ENCODE data around the gene PLCL2.

PLCL2 gene

GRCh38 chr3:16932877-16933276, 48.1 kb downstream of the PLCL2 start:
- H3K36me3 ChIP-seq (ENCODE audit: insufficient read depth, insufficient read length, low read length), result no peaks in the 10 kb centered on the region
- H3K27me3 ChIP-seq (ENCODE audit: insufficient read depth, insufficient read length), result no peaks in the 10 kb centered on the region
- TF ChIP-seq SUZ12 (IDR thresholded peaks at IDR 0.05; ENCODE audit: extremely low read depth, insufficient read depth, insufficient read length), result no peak
- TF ChIP-seq YY1 (IDR thresholded peaks at IDR 0.05; ENCODE audit: insufficient read depth, insufficient read length), result no peak
- no peak for TF ChIP-seq ZNF274 (IDR thresholded peaks at IDR 0.05; ENCODE audit: low read depth, low read length)
- H3K4me3 ChIP-seq (ENCODE audit: insufficient read length, low read depth), result no peak overlapping the region
- H3K9ac ChIP-seq (ENCODE audit: insufficient read length, low read depth), result no peak overlapping the region
- H3K9me3 ChIP-seq (ENCODE audit: insufficient read depth, low read length), result no peaks in the 10 kb centered on the region
- H3K4me1 ChIP-seq (ENCODE audit: insufficient read depth, insufficient read length), result no peaks in the 10 kb centered on the region
- DNase-seq (ENCODE audit: low read depth, low spot score), result no peak

GRCh38 chr3:16935781-16936180, 51.0 kb downstream of the PLCL2 start:
- no peaks in the 10 kb centered on the region for H3K9me3 ChIP-seq (ENCODE audit: insufficient read depth, low read length)

GRCh38 chr3:16936233-16936632, 51.5 kb downstream of the PLCL2 start:
- Histone ChIP-seq H3K9me3 (ENCODE audit: insufficient read depth, low read length) (no peaks in the 10 kb centered on the region), H3K36me3 (ENCODE audit: insufficient read depth, insufficient read length, low read length) (no peaks in the 10 kb centered on the region), H3K4me3 (ENCODE audit: insufficient read length, low read depth) (no peak overlapping the region), H3K27me3 (ENCODE audit: insufficient read depth, insufficient read length) (no peaks in the 10 kb centered on the region), H3K9ac (ENCODE audit: insufficient read length, low read depth) (no peak overlapping the region), H3K4me1 (ENCODE audit: insufficient read depth, insufficient read length) (no peaks in the 10 kb centered on the region)
- TF ChIP-seq ZNF274 (IDR thresholded peaks at IDR 0.05; ENCODE audit: low read depth, low read length) (no peak), SUZ12 (IDR thresholded peaks at IDR 0.05; ENCODE audit: extremely low read depth, insufficient read depth, insufficient read length) (no peak), YY1 (IDR thresholded peaks at IDR 0.05; ENCODE audit: insufficient read depth, insufficient read length) (no peak)
- peak; percentile 20 for DNase-seq (ENCODE audit: low read depth, low spot score)

More at GRCh38 chr3:16935781-16936180, 51.0 kb downstream of the PLCL2 start:
- TF ChIP-seq YY1 (IDR thresholded peaks at IDR 0.05; ENCODE audit: insufficient read depth, insufficient read length) (no peak), SUZ12 (IDR thresholded peaks at IDR 0.05; ENCODE audit: extremely low read depth, insufficient read depth, insufficient read length) (no peak), ZNF274 (IDR thresholded peaks at IDR 0.05; ENCODE audit: low read depth, low read length) (no peak)
- DNase-seq (ENCODE audit: low read depth, low spot score), result no peak
- no peaks in the 10 kb centered on the region for H3K4me1 ChIP-seq (ENCODE audit: insufficient read depth, insufficient read length)
- no peaks in the 10 kb centered on the region for H3K27me3 ChIP-seq (ENCODE audit: insufficient read depth, insufficient read length)
- H3K4me3 ChIP-seq (ENCODE audit: insufficient read length, low read depth), result no peak overlapping the region
- no peak overlapping the region for H3K9ac ChIP-seq (ENCODE audit: insufficient read length, low read depth)
- no peaks in the 10 kb centered on the region for H3K36me3 ChIP-seq (ENCODE audit: insufficient read depth, insufficient read length, low read length)

- no peaks in the 10 kb centered on the region for H3K27me3 ChIP-seq (ENCODE audit: insufficient read depth, insufficient read length)
- TF ChIP-seq ZNF274 (IDR thresholded peaks at IDR 0.05; ENCODE audit: low read depth, low read length), result no peak
- TF ChIP-seq YY1 (IDR thresholded peaks at IDR 0.05; ENCODE audit: insufficient read depth, insufficient read length), result no peak
- no peak for TF ChIP-seq SUZ12 (IDR thresholded peaks at IDR 0.05; ENCODE audit: extremely low read depth, insufficient read depth, insufficient read length)
- no peaks in the 10 kb centered on the region for H3K9me3 ChIP-seq (ENCODE audit: insufficient read depth, low read length)
- no peak overlapping the region for H3K9ac ChIP-seq (ENCODE audit: insufficient read length, low read depth)
- no peak for DNase-seq (ENCODE audit: low read depth, low spot score)
- H3K36me3 ChIP-seq (ENCODE audit: insufficient read depth, insufficient read length, low read length), result no peaks in the 10 kb centered on the region
- H3K4me3 ChIP-seq (ENCODE audit: insufficient read length, low read depth), result no peak overlapping the region
- H3K4me1 ChIP-seq (ENCODE audit: insufficient read depth, insufficient read length), result no peaks in the 10 kb centered on the region
Observed at GRCh38 chr3:16936676-16937230, 52.0 kb downstream of the PLCL2 start.

- Histone ChIP-seq H3K4me1 (ENCODE audit: insufficient read depth, insufficient read length) (no peaks in the 10 kb centered on the region), H3K9me3 (ENCODE audit: insufficient read depth, low read length) (no peaks in the 10 kb centered on the region), H3K4me3 (ENCODE audit: insufficient read length, low read depth) (no peak overlapping the region), H3K27me3 (ENCODE audit: insufficient read depth, insufficient read length) (no peaks in the 10 kb centered on the region), H3K36me3 (ENCODE audit: insufficient read depth, insufficient read length, low read length) (no peaks in the 10 kb centered on the region), H3K9ac (ENCODE audit: insufficient read length, low read depth) (no peak overlapping the region)
- no peak for DNase-seq (ENCODE audit: low read depth, low spot score)
- TF ChIP-seq SUZ12 (IDR thresholded peaks at IDR 0.05; ENCODE audit: extremely low read depth, insufficient read depth, insufficient read length), result no peak
- no peak for TF ChIP-seq ZNF274 (IDR thresholded peaks at IDR 0.05; ENCODE audit: low read depth, low read length)
- TF ChIP-seq YY1 (IDR thresholded peaks at IDR 0.05; ENCODE audit: insufficient read depth, insufficient read length), result no peak
Observed at GRCh38 chr3:16937326-16937845, 52.6 kb downstream of the PLCL2 start.

- no peak for DNase-seq (ENCODE audit: low read depth, low spot score)
- H3K9ac ChIP-seq (ENCODE audit: insufficient read length, low read depth), result no peak overlapping the region
Observed at GRCh38 chr3:16940769-16941700, 56.3 kb downstream of the PLCL2 start.

GRCh38 chr3:16942955-16943354, 58.2 kb downstream of the PLCL2 start:
- no peak for DNase-seq (ENCODE audit: low read depth, low spot score)
- H3K27me3 ChIP-seq (ENCODE audit: insufficient read depth, insufficient read length), result no peaks in the 10 kb centered on the region
- H3K4me1 ChIP-seq (ENCODE audit: insufficient read depth, insufficient read length), result no peaks in the 10 kb centered on the region
- no peak overlapping the region for H3K4me3 ChIP-seq (ENCODE audit: insufficient read length, low read depth)
- H3K36me3 ChIP-seq (ENCODE audit: insufficient read depth, insufficient read length, low read length), result no peaks in the 10 kb centered on the region
- no peak for TF ChIP-seq YY1 (IDR thresholded peaks at IDR 0.05; ENCODE audit: insufficient read depth, insufficient read length)
- TF ChIP-seq ZNF274 (IDR thresholded peaks at IDR 0.05; ENCODE audit: low read depth, low read length), result no peak
- no peak for TF ChIP-seq SUZ12 (IDR thresholded peaks at IDR 0.05; ENCODE audit: extremely low read depth, insufficient read depth, insufficient read length)
- H3K9ac ChIP-seq (ENCODE audit: insufficient read length, low read depth), result no peak overlapping the region
- H3K9me3 ChIP-seq (ENCODE audit: insufficient read depth, low read length), result no peaks in the 10 kb centered on the region

More at GRCh38 chr3:16940769-16941700, 56.3 kb downstream of the PLCL2 start:
- no peak for TF ChIP-seq ZNF274 (IDR thresholded peaks at IDR 0.05; ENCODE audit: low read depth, low read length)
- Histone ChIP-seq H3K4me3 (ENCODE audit: insufficient read length, low read depth) (no peak overlapping the region), H3K27me3 (ENCODE audit: insufficient read depth, insufficient read length) (no peaks in the 10 kb centered on the region), H3K36me3 (ENCODE audit: insufficient read depth, insufficient read length, low read length) (no peaks in the 10 kb centered on the region), H3K9me3 (ENCODE audit: insufficient read depth, low read length) (no peaks in the 10 kb centered on the region), H3K4me1 (ENCODE audit: insufficient read depth, insufficient read length) (no peaks in the 10 kb centered on the region)
